ENCODE data around the gene CFAP61. TPM values are rescaled to one million over a fixed set of nuclear protein-coding genes. Genes with fewer than 3 reads are reported as not detected.
A peak's percentile ranks its signal among the peaks of the same experiment; 100 is the strongest.
"Not testable (repeated sequence)": the region's sequence is repeated elsewhere in the genome, so short reads cannot be mapped to it uniquely, and the experiment has no call there.

The CFAP61 gene
- total and polyA plus RNA-seq, 7 experiments from 2014 or later, result not detected

DNA sequence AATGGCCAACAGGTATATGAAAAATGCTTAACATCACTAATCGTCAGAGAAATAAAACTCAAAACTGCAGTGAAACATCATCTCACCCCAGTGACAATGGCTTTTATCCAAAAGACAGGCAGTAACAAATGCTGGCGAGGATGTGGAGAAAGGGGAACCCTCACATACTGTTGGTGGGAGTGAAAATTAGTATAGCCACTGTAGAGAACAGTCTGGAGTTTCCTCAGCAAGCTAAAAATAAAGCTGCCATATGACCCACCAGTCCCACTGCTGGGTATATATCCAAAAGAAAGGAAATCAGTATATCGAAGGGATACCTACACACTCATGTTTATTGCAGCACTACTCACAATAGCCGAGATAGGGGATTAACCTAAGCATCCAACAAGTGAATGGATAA lies 292.1 kb downstream of the CFAP61 start:
- Mint-ChIP-seq H3K4me1 (no peaks in the 10 kb centered on the region), H3K36me3 (no peaks in the 10 kb centered on the region), H3K27ac (no peak overlapping the region), H3K27me3 (peaks cover 3 to 39% (median 24%) of the 10 kb centered on the region in 5 donors), H3K4me3 (no peak overlapping the region), H3K9me3 (peaks cover 0 to 21% (median 7%) of the 10 kb centered on the region in 11 donors)
- ChIA-PET CTCF (no interaction called here), POLR2A (no interaction called here)
- DNase-seq (no peak), ATAC-seq (no peak)
- Histone ChIP-seq H3K4me3 (ENCODE audit: low read length) (no peak overlapping the region), H3K27ac (ENCODE audit: low read depth, low read length) (no peak overlapping the region), H3K36me3 (ENCODE audit: control insufficient read depth in 2 of 3, insufficient read depth in 3 of 3, low read length in 3 of 3) (no peaks in the 10 kb centered on the region), H3K9me3 (ENCODE audit: control insufficient read depth in 2 of 3, low read length in 3 of 3) (no peaks in the 10 kb centered on the region), H3K27me3 (ENCODE audit: control insufficient read depth in 2 of 2, insufficient read depth in 2 of 2, low read length in 2 of 2) (no peaks in the 10 kb centered on the region), H3K4me1 (ENCODE audit: control insufficient read depth in 2 of 2, insufficient read depth in 2 of 2, low read length in 2 of 2) (no peaks in the 10 kb centered on the region)
- intact Hi-C loops (cut with micrococcal nuclease), result no loop called here

DNA sequence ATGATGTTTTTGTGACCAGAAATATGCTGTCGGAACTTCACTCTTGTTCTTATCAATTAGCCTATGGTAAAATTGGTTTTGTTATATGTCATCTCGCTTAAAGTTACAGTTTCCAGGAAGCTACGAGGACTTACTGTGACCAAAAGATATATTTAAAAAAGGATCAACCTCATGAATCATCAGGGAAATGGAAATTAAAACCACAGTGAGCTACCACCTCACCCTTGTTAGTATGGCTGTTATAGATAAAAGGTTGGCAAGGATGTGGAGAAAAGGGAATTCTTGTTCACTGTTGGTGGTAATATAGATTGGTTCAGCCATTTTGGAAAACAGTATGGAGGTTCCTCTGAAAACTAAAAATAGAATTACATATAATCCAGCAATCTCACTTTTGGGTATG lies 301.2 kb downstream of the CFAP61 start:
- intact Hi-C loops (cut with micrococcal nuclease), result no loop called here
- Mint-ChIP-seq H3K4me1 (peaks cover 0 to 2% (median 0%) of the 10 kb centered on the region in 7 donors), H3K36me3 (no peaks in the 10 kb centered on the region), H3K9me3 (peaks cover 0 to 11% (median 0%) of the 10 kb centered on the region in 11 donors), H3K27me3 (peaks cover 4 to 47% (median 40%) of the 10 kb centered on the region in 5 donors), H3K27ac (no peak overlapping the region), H3K4me3 (no peak overlapping the region)
- CTCF ChIA-PET, result no interaction called here
- no peaks in the 10 kb centered on the region for H3K36me3 ChIP-seq (ENCODE audit: control insufficient read depth in 2 of 3, insufficient read depth in 3 of 3, low read length in 3 of 3)
- DNase-seq (no peak), ATAC-seq (no peak)
- no peak overlapping the region for H3K27ac ChIP-seq (ENCODE audit: low read depth, low read length)
- H3K4me3 ChIP-seq (ENCODE audit: low read length), result no peak overlapping the region
- H3K4me1 ChIP-seq (ENCODE audit: control insufficient read depth in 2 of 2, insufficient read depth in 2 of 2, low read length in 2 of 2), result no peaks in the 10 kb centered on the region
- POLR2A ChIA-PET, result no interaction called here
- H3K27me3 ChIP-seq (ENCODE audit: control insufficient read depth in 2 of 2, insufficient read depth in 2 of 2, low read length in 2 of 2), result no peaks in the 10 kb centered on the region
- H3K9me3 ChIP-seq (ENCODE audit: control insufficient read depth in 2 of 3, low read length in 3 of 3), result no peaks in the 10 kb centered on the region

- H3K27ac Mint-ChIP-seq; DNase-seq; H3K36me3 Mint-ChIP-seq; H3K27ac ChIP-seq (ENCODE audit: low read depth, low read length); ATAC-seq; POLR2A ChIA-PET; H3K9me3 ChIP-seq (ENCODE audit: control insufficient read depth in 2 of 3, low read length in 3 of 3); H3K4me3 Mint-ChIP-seq; intact Hi-C loops (cut with micrococcal nuclease); H3K36me3 ChIP-seq (ENCODE audit: control insufficient read depth in 2 of 3, insufficient read depth in 3 of 3, low read length in 3 of 3); H3K4me3 ChIP-seq (ENCODE audit: low read length); CTCF ChIA-PET; H3K27me3 ChIP-seq (ENCODE audit: control insufficient read depth in 2 of 2, insufficient read depth in 2 of 2, low read length in 2 of 2); H3K4me1 ChIP-seq (ENCODE audit: control insufficient read depth in 2 of 2, insufficient read depth in 2 of 2, low read length in 2 of 2): not testable (repeated sequence)
- Mint-ChIP-seq H3K9me3 (peaks cover 0 to 11% (median 0%) of the 10 kb centered on the region in 11 donors), H3K4me1 (peaks cover 0 to 15% (median 10%) of the 10 kb centered on the region in 7 donors), H3K27me3 (peaks cover 12 to 46% (median 33%) of the 10 kb centered on the region in 5 donors)
Measured at GRCh38 chr20:20355503-20355902, 303.2 kb downstream of the CFAP61 start.

DNA sequence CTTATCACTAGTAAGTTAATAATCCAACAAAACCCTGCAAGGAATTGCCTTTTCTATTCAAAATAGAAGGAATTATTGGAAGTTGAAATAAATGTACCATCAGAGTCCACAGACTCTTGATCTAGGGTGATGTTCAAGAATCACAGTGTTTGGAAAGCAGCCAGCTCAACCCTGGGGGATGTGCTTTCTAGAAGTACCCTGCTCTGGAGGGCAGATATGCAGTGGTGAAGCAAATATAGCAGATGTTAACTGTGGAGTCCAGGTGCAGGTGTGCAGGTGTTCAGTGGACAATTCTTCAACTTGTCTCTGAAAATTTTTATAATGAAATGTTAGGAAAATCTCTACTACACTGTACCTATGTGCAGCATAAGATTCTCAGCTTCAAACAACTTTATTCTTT lies 306.5 kb downstream of the CFAP61 start:
- ATAC-seq, result no peak
- Mint-ChIP-seq H3K27ac (no peak overlapping the region), H3K27me3 (peaks cover 39 to 54% (median 52%) of the 10 kb centered on the region in 5 donors), H3K36me3 (no peaks in the 10 kb centered on the region), H3K4me3 (no peak overlapping the region), H3K4me1 (peaks cover 0 to 29% (median 23%) of the 10 kb centered on the region in 7 donors), H3K9me3 (peaks cover 0 to 11% (median 0%) of the 10 kb centered on the region in 11 donors)
- H3K27ac ChIP-seq (ENCODE audit: low read depth, low read length), result no peak overlapping the region
- H3K9me3 ChIP-seq (ENCODE audit: control insufficient read depth in 2 of 3, low read length in 3 of 3), result no peaks in the 10 kb centered on the region
- DNase-seq, result no peak
- POLR2A ChIA-PET, result no interaction called here
- intact Hi-C loops (cut with micrococcal nuclease), result no loop called here
- no peaks in the 10 kb centered on the region for H3K36me3 ChIP-seq (ENCODE audit: control insufficient read depth in 2 of 3, insufficient read depth in 3 of 3, low read length in 3 of 3)
- H3K4me1 ChIP-seq (ENCODE audit: control insufficient read depth in 2 of 2, insufficient read depth in 2 of 2, low read length in 2 of 2), result peaks cover 0 to 10% of the 10 kb centered on the region in 2 donors
- CTCF ChIA-PET, result no interaction called here
- no peak overlapping the region for H3K4me3 ChIP-seq (ENCODE audit: low read length)
- H3K27me3 ChIP-seq (ENCODE audit: control insufficient read depth in 2 of 2, insufficient read depth in 2 of 2, low read length in 2 of 2), result no peaks in the 10 kb centered on the region

GRCh38 chr20:20359628-20360027 lies 307.3 kb downstream of the CFAP61 start:
- Histone ChIP-seq H3K9me3 (ENCODE audit: control insufficient read depth in 2 of 3, low read length in 3 of 3) (no peaks in the 10 kb centered on the region), H3K27me3 (ENCODE audit: control insufficient read depth in 2 of 2, insufficient read depth in 2 of 2, low read length in 2 of 2) (no peaks in the 10 kb centered on the region), H3K36me3 (ENCODE audit: control insufficient read depth in 2 of 3, insufficient read depth in 3 of 3, low read length in 3 of 3) (no peaks in the 10 kb centered on the region), H3K27ac (ENCODE audit: low read depth, low read length) (no peak overlapping the region), H3K4me3 (ENCODE audit: low read length) (no peak overlapping the region), H3K4me1 (ENCODE audit: control insufficient read depth in 2 of 2, insufficient read depth in 2 of 2, low read length in 2 of 2) (peaks cover 0 to 10% of the 10 kb centered on the region in 2 donors)
- H3K4me1 Mint-ChIP-seq, result peaks cover 0 to 29% (median 23%) of the 10 kb centered on the region in 7 donors
- CTCF ChIA-PET, result no interaction called here
- peaks cover 0 to 7% (median 0%) of the 10 kb centered on the region in 11 donors for H3K9me3 Mint-ChIP-seq
- H3K4me3 Mint-ChIP-seq, result peak overlapping the region in 4 of 10 donors; percentile 1 to 56 (median 28)
- POLR2A ChIA-PET, result no interaction called here
- H3K27ac Mint-ChIP-seq, result peak overlapping the region in 1 of 9 donors; percentile 0
- DNase-seq (no peak), ATAC-seq (no peak)
- intact Hi-C loops (cut with micrococcal nuclease), result loop anchor here (1.0 to 10.0 kb wide), 3 partner anchors 209 to 1345 kb away; partner anchors contain the start of gene PAX1 (in 1 of the 2)
- H3K36me3 Mint-ChIP-seq, result no peaks in the 10 kb centered on the region
- peaks cover 36 to 49% (median 48%) of the 10 kb centered on the region in 5 donors for H3K27me3 Mint-ChIP-seq

DNA sequence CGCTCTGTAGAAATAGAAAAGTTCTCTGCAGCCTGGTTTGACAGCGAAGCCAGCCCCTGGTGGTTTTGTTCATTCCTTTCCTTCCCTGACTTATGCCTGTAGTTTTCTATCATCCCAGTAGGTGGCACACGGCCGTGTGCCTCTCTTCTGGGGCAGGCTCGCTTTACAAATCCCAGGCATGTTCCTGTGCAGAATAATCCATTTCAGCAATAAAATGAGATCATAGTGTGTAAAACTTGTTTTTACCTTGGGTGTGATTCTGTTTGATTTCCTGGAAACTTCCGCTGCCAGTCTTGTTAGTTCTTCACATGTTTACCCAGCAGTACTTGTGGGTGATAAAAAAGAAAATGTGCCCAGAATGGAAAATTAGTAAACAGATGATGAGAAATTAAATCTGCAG lies 308.1 kb downstream of the CFAP61 start:
- H3K4me1 ChIP-seq (ENCODE audit: control insufficient read depth in 2 of 2, insufficient read depth in 2 of 2, low read length in 2 of 2), result peaks cover 0 to 10% of the 10 kb centered on the region in 2 donors
- DNase-seq, result peak in 2 of 9 donors; percentile 5 to 26
- no peak overlapping the region for H3K27ac ChIP-seq (ENCODE audit: low read depth, low read length)
- H3K9me3 Mint-ChIP-seq, result peaks cover 0 to 2% (median 0%) of the 10 kb centered on the region in 11 donors
- H3K27me3 ChIP-seq (ENCODE audit: control insufficient read depth in 2 of 2, insufficient read depth in 2 of 2, low read length in 2 of 2), result no peaks in the 10 kb centered on the region
- ATAC-seq, result peak; percentile 72
- intact Hi-C loops (cut with micrococcal nuclease), result loop anchor here (1.0 to 10.0 kb wide), 3 partner anchors 208 to 1344 kb away; partner anchors contain the start of gene PAX1 (in 1 of the 2)
- peak overlapping the region in 7 of 10 donors; percentile 27 to 72 (median 55) for H3K4me3 Mint-ChIP-seq
- no peak overlapping the region for H3K4me3 ChIP-seq (ENCODE audit: low read length)
- no peaks in the 10 kb centered on the region for H3K36me3 ChIP-seq (ENCODE audit: control insufficient read depth in 2 of 3, insufficient read depth in 3 of 3, low read length in 3 of 3)
- no peaks in the 10 kb centered on the region for H3K9me3 ChIP-seq (ENCODE audit: control insufficient read depth in 2 of 3, low read length in 3 of 3)
- ChIA-PET POLR2A (no interaction called here), CTCF (no interaction called here)
- no peaks in the 10 kb centered on the region for H3K36me3 Mint-ChIP-seq
- peak overlapping the region in 1 of 9 donors; percentile 0 for H3K27ac Mint-ChIP-seq
- H3K27me3 Mint-ChIP-seq, result peaks cover 42 to 56% (median 51%) of the 10 kb centered on the region in 5 donors
- H3K4me1 Mint-ChIP-seq, result peaks cover 0 to 31% (median 24%) of the 10 kb centered on the region in 7 donors

Data from naive thymus-derived CD4-positive, alpha-beta T cell (primary cell).